GM19438 (cell line): ENCODE data around the gene DDX1.
"Not testable (repeated sequence)": the region's sequence is repeated elsewhere in the genome, so short reads cannot be mapped to it uniquely, and the experiment has no call there.

Experiments used
- ATAC-seq: cut with Tn5 transposase; IDR thresholded peaks from one replicate; pipeline ENCODE4 v1.9.1; 2021; ENCODE audit warnings: low read depth; ENCODE audit not compliant: unreplicated experiment

The DDX1 gene

DNA sequence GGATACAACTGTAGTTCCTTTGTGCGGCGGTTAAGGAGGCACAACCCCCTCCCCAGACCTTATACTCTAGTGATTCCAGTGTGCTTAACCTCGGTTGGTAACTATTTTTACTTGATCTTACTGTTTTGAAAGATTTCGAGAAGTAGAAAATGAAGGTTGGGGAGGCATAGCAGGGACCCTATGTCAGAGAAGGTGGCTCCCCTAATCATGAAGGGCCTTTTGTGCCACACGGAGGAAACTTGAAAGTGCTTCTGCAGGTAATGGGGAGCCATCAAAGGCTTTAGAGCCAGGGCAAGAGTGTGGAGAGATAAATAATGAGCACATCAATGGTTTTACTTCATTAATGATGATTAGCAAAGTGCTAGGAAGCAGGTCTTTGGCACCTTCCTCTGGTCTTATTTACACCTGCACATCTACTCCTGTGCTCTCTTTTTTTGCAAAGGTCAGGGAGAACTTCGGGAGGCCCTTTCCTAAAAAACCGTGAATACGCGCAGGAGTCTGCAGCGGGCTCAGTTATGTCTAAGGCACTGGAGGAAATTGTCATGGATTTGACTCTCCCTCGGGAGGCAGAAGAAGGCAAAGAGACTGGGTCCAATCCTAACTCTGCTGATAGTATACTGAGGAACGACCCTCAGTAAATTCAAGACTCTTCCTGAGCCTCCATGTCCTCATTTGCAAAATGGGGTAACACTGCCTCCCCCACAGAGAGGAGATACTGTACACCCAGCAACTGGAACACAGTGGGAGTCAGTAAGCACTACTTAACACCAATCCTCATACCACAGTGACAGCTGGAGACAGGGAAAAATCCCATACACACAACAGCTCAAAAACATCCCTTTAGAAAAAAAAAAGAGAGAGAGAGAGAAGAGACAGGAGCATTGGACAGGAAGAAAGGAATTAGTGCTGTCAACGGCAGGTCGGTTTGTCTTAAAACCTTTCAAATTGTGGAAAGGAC lies 81.6 kb downstream of the DDX1 start:
- no peak for ATAC-seq

DNA sequence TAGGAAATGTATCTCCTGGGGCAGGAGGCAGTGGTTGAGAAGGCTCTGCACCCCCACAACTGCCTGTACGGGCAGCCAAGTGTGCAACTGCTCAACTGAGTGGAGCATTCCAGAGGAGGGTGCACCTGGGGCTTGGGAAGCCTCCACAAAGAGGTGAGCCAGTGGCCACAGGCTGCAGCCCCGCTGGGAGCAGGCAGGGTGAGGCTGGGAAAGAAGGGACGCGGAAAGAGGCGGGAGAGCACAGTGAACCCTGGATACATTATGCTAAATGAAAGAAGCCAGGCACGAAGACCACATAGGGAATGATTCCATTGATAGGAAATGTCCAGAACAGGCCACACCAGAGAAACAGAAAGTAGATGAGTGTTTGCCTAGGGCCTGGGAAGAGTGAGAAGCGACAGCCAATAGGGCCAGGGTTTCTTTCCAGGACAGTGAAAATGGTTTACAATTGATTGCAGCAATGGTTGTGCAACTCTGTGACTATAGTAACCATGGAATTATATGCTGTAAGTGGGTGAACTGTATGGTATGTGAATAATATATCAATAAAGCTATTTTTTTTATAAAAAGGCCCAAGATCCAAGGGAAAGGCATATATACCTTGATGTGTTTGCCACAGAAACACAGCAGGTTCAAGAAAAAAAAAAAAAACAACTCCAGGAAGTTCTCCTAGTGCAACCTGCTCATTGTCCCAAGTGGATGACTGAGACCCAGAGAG lies 82.4 kb downstream of the DDX1 start:
- ATAC-seq: no peak

DNA sequence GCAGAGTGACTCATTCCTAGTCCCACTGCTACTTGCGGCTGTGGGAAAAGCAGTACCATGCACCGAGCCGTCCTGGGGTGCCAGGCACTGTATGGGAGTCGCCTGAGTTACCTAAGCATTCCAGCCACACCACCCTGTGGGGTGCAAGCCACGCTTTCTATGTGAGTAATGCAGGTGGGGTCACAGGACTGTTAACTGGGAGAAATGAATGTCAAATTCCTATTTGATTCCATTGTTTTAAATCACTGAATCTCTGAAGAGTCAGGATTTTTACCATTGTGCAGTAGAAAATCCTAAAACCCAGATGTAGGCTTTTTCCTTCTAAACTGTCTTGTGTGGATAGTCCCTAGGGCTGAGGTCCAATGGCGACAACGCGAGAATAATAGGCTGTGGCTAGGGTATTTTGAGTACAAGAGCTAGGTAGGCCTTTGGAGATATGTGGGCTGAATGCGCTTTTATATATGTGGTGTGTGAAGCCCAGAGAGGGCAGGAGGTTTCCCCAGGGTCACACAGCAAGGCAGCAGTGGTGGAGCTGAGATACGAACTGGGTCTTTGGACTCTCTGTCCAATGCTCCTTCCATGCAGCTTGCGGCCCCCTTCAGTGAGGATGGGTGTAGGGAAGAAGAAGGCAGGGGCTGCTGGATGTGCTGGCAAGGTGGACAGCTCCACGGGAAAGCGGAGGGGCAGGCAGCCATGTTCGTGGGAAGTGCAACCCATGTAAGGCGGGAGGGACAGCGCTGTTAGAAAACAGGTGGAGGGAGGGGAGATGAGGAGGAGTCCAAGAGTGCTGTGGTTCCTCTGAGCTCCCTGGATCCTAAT lies 83.2 kb downstream of the DDX1 start:
- ATAC-seq: no peak

DNA sequence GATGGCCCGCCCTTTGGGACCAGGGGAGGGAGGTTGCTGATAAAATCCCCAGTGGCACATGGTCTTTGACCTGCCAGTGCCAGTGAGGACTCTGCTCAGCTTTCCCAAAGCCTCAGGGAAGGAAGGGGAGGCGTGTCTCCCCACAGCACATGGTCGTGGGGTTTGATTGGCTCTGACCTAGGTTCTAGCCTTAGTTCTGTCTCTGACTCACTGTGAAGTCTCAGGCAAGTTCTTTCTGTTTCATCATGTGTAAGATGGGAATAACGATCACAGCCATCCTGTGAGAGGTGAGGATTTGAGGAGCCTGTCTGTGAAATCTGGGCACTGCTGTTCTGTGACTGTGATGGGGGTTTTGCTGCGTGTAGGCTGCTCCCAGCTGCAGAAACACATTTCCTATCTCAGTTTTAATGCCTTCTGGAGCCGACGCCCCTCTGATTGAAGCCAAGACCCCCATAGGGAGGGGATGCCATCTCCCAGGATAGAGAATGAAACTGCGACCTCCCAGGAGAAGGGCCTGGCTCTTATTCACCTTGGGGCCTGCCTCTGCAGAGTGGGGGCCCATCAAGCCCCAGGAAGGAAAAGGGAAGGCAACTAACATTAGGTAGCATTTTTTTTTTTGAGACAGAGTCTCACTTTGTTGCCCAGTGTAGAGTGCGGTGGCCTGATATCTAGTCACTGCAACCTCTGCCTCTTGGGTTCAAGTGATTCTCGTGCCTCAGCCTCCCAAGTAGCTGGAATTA lies 84.0 kb downstream of the DDX1 start:
- no peak for ATAC-seq

DNA sequence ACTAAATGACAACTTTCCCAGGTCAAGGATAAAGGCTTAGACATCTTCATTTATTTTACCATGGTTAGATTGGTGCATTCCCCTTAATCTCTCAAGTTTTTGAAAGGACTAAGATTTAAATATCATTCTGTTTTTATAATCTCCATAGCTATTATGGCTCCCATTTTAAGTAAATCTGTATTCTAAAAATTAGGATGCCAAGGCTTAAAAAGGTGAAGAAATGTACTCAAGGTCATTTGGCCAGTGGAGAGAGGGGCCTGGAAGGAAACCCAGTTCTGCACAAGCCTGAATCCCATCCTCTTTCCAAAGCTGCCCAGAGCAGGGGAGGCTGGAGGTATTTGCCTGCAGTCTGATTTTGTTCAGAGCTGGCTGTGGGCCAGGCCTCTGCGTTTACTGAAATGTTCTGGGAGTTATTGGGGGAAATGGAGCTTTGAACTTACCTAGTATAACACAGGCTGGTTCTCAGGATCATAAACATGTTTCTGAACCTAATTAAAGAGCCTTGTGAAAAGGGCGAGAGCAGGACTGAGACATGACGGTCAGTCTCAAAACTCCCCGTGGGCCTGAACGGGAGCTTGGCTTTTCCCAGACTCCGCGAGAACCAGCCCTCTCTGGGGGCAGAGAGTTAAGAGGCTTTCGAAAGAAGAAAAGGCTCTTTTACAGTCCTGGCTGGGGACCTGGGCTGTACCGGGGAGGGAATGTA lies 85.6 kb downstream of the DDX1 start:
- ATAC-seq: no peak

GRCh38 chr2:15678346-15678745 lies 86.7 kb downstream of the DDX1 start:
- ATAC-seq: no peak

DNA sequence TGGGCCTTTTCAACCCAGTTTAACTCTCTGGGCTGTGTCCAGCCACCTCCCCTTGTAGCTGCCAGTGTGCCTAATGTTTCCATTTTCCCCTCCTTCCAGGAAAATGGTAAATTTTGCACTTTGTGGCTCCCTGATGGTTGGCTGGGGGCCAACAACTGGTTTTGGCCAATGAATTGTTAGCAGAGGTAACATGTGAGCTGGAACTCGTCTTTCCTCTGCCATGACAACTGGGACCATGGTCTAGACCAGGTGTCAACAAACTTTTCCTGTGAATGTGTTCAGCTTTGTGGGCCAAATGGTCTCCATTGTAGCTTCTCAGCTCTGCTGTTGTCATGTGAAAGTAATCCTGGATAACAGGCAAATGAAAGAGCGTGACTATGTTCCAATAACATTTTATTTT lies 87.2 kb downstream of the DDX1 start:
- no peak for ATAC-seq

DNA sequence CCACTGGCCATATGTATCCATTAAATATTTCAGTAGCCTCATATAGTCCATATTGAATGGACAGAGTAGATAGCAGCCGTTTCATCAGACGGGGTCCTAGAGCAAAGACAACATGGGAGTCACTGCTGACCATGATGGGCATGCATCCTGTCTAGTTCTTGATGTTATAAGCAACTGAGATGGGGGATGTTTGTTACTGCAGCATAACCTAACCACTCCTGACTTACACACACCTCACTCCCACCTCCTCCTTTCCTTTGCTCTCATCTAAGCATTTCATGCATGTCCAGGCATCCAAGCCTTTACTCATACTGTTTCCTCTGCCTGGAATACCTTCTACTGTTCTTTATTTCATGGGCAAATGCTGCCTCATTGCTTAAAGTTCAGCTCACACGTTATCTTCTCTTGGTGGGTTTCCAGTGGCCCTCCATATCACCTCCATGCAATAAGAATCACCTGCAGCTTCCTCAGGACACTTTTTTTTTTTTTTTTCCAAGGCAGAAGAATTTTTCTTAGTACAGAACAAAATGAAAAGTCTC lies 87.8 kb downstream of the DDX1 start:
- ATAC-seq: no peak

DNA sequence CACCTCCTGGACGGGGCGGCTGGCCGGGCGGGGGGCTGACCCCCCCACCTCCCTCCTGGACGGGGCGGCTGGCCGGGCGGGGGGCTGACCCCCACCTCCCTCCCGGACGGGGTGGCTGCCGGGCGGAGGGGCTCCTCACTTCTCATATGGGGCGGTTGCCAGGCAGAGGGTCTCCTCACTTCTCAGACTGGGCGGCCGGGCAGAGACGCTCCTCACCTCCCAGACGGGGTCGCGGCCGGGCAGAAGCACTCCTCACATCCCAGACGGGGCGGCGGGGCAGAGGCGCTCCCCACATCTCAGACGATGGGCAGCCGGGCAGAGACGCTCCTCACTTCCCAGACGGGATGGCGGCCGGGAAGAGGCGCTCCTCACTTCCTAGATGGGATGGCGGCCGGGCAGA lies 88.5 kb downstream of the DDX1 start:
- ATAC-seq: not testable (repeated sequence)
